GM12865 (cell line): ENCODE measurements around the gene GID8.

Experiments used
- DNase-seq: peaks from one replicate; pipeline ENCODE4 v3.0.0; 2010; ENCODE audit warnings: low read depth
- H3K4me3 ChIP-seq: 2 replicates; pipeline ENCODE4 v1.5.1; 2011; ENCODE audit warnings: mild to moderate bottlenecking, low read depth, low read length, control low read depth
- CTCF ChIP-seq: IDR thresholded peaks from 2 replicates; pipeline ENCODE4 v1.5.1; 2011; ENCODE audit warnings: low read length, control low read depth, low read depth, inconsistent platforms; ENCODE audit not compliant: insufficient read depth; ENCODE audit errors: missing control alignments

The GID8 gene

GRCh38 chr20:62982124-62983075, 44.5 kb downstream of the GID8 start:
- no peak overlapping the region for H3K4me3 ChIP-seq
- no peak for TF ChIP-seq CTCF
- DNase-seq, result no peak

- TF ChIP-seq CTCF, result no peak
- no peak overlapping the region for H3K4me3 ChIP-seq
- DNase-seq, result no peak
Measured at GRCh38 chr20:62983210-62983609, 45.3 kb downstream of the GID8 start.

GRCh38 chr20:62984666-62985443, 46.9 kb downstream of the GID8 start:
- DNase-seq, result no peak
- H3K4me3 ChIP-seq, result no peak overlapping the region
- no peak for TF ChIP-seq CTCF

DNA sequence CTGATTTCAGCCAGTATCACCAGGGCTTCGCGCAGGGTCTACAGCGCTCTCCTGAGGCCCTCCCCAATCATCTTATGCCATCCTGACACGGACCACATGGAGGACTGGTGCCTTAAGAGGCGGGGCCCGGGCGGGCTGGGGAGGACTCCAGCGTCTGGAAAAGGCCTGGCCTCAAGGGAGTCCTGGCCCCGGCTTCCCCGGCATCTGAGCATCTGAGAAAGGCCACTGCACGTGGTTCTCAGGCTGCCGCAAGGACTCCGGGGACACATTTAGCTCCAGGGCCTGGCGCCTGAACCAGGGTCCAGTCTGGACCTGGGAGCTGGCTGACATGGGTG, 47.5 kb downstream of the GID8 start:
- no peak for TF ChIP-seq CTCF
- DNase-seq, result no peak
- H3K4me3 ChIP-seq, result no peak overlapping the region

GRCh38 chr20:62986257-62986800, 48.4 kb downstream of the GID8 start:
- H3K4me3 ChIP-seq, result no peak overlapping the region
- TF ChIP-seq CTCF, result no peak
- DNase-seq, result no peak

DNA sequence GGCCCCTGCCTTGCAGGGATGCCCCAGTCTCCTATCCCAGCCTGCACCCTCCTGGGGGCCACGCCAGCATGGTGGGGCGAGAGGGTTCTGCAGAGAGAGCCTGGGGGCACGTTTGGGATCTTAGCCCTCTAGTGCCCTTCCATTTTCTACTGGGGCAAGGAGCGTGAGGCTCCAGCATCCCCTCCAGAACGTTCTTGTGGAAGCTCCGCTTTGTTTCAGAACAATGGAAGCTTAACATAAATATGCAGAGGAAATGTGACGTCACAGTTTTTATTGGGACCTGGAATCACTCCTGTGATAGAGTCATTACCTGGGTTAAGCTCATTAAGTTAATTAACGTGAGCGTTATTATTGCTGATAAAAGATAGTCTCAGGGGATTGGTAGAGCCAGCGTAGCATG, 49.2 kb downstream of the GID8 start:
- no peak overlapping the region for H3K4me3 ChIP-seq
- no peak for DNase-seq
- no peak for TF ChIP-seq CTCF
